Cardiac septum (tissue), 1 donor: ENCODE measurements around the gene AOX1. TPM values are rescaled to one million over a fixed set of nuclear protein-coding genes. Genes with fewer than 3 reads are reported as not detected.

ENCODE experiments used
- total RNA-seq: library from RNA; stranded (reverse); fragmentation: NEBNext Ultra II Directional; extraction: Animal tissue kit (Norgen Biotek cat#: 25700); gene quantifications from one replicate; pipeline ENCODE4 v1.2.1, GENCODE V29; 2021
- donor health status: DM: no; HTN: no; CAD: no.

AOX1 gene
- total RNA-seq, 1 donor from 2014 or later, result 1.5 TPM

Other genes starting within 250 kb of the AOX1 start
- 10.8 TPM for gene KCTD18, start 75.9 kb upstream of the AOX1 start, total RNA-seq
- gene SGO2, start 59.8 kb upstream of the AOX1 start, total RNA-seq, result 0.94 TPM
- 99.3 TPM for gene BZW1, start 225.9 kb downstream of the AOX1 start, total RNA-seq